H1 (cell line): ENCODE results near the gene GDAP2. TPM values are rescaled to one million over a fixed set of nuclear protein-coding genes. Genes with fewer than 3 reads are reported as not detected.

Experiments
- CTCF ChIA-PET: fragments of 300-600 bp; sonication (Branson Sonifier 250); formaldehyde crosslinking; loops from one replicate; lab custom pipeline; 2021; ENCODE audit not compliant: partially characterized antibody; lab: Charles Lee
- POLR2A ChIA-PET: fragments of 300-600 bp; sonication (Branson Sonifier 250); formaldehyde crosslinking; loops from one replicate; lab custom pipeline; 2021; ENCODE audit warnings: inconsistent platforms; ENCODE audit not compliant: partially characterized antibody; lab: Charles Lee
- DNase-seq, 2 experiments: peaks; one replicate each; pipeline versions ENCODE4 v3.0.0 to v3.0.0-alpha.2; 2010 to 2022; ENCODE audit warnings: low spot score in 2 of 2, low read depth in 1 of 2, mixed read lengths in 1 of 2
- FAIRE-seq: peaks from 2 replicates; lab custom pipeline; 2011; peaks lifted over from hg19 to GRCh38; lab: Jason Lieb, UNC
- H2AFZ ChIP-seq: 2 replicates; pipeline ENCODE4 v1.8.1; 2012; ENCODE audit warnings: low read length, inconsistent platforms
- H2AK5ac ChIP-seq: 2 replicates; pipeline ENCODE4 v1.6.1; 2013; ENCODE audit warnings: low read depth, low read length
- H2BK120ac ChIP-seq: replicated peaks from 2 replicates; pipeline ENCODE3; 2013; ENCODE audit warnings: low read depth, low read length, inconsistent platforms
- H2BK12ac ChIP-seq: 2 replicates; pipeline ENCODE4 v1.6.1; 2013; ENCODE audit warnings: low read depth, low read length
- H2BK15ac ChIP-seq: 2 replicates; pipeline ENCODE4 v1.6.1; 2013; ENCODE audit warnings: low read length
- H2BK20ac ChIP-seq: 2 replicates; pipeline ENCODE4 v1.6.1; 2013; ENCODE audit warnings: low read length
- H2BK5ac ChIP-seq: 2 replicates; pipeline ENCODE4 v1.6.1; 2013; ENCODE audit warnings: low read depth, low read length
- H3K14ac ChIP-seq: 2 replicates; pipeline ENCODE4 v1.6.1; 2013; ENCODE audit warnings: inconsistent platforms; ENCODE audit not compliant: insufficient read length
- H3K18ac ChIP-seq: 2 replicates; pipeline ENCODE4 v1.6.1; 2013; ENCODE audit warnings: low read length; ENCODE audit errors: extremely low read depth
- H3K23ac ChIP-seq: 2 replicates; pipeline ENCODE4 v1.6.1; 2013; ENCODE audit warnings: inconsistent platforms; ENCODE audit not compliant: insufficient read length
- H3K23me2 ChIP-seq: 2 replicates; pipeline ENCODE4 v1.6.1; 2013; ENCODE audit warnings: low read depth, low read length
- H3K27ac ChIP-seq: 2 replicates; pipeline ENCODE4 v1.6.1; 2011; ENCODE audit warnings: low read depth, low read length, inconsistent platforms
- H3K27me3 ChIP-seq, 4 experiments: replicated peaks in 1 of 4; 1 replicate in 1 of 4; 2 replicates in 3 of 4; pipeline versions ENCODE4 v1.6.1 to v1.8.1; 2011 to 2013; ENCODE audit warnings: low read length in 3 of 4, mild to moderate bottlenecking in 3 of 4, inconsistent platforms in 2 of 4, mixed read lengths in 2 of 4, moderate library complexity in 1 of 4; ENCODE audit not compliant: control insufficient read depth in 3 of 4, insufficient read depth in 3 of 4; ENCODE audit errors: extremely low read depth in 1 of 4
- H3K36me3 ChIP-seq, 4 experiments: 2 replicates each; pipeline versions ENCODE4 v1.6.1 to v1.8.1; 2011 to 2013; ENCODE audit warnings: mild to moderate bottlenecking in 4 of 4, low read length in 3 of 4, moderate library complexity in 2 of 4, control low read depth in 1 of 4, inconsistent platforms in 1 of 4; ENCODE audit not compliant: insufficient read depth in 4 of 4, control insufficient read depth in 2 of 4
- H3K4ac ChIP-seq: replicated peaks from 2 replicates; pipeline ENCODE3; 2013; ENCODE audit warnings: low read length, low read depth, mixed read lengths, inconsistent platforms; ENCODE audit not compliant: insufficient read length
- H3K4me1 ChIP-seq, 4 experiments: replicated peaks in 1 of 4; 1 replicate in 1 of 4; 2 replicates in 3 of 4; pipeline versions ENCODE4 v1.6.1 to v1.8.1; 2011 to 2013; ENCODE audit warnings: low read length in 3 of 4, inconsistent platforms in 2 of 4, mixed read lengths in 1 of 4; ENCODE audit not compliant: insufficient read depth in 4 of 4, control insufficient read depth in 3 of 4
- H3K4me2 ChIP-seq, 2 experiments: 2 replicates each; pipeline versions ENCODE4 v1.6.1 to v1.8.1; 2011 to 2013; ENCODE audit warnings: low read depth in 2 of 2, low read length in 2 of 2, control low read depth in 1 of 2, inconsistent platforms in 1 of 2, mild to moderate bottlenecking in 1 of 2; ENCODE audit not compliant: insufficient read depth in 1 of 2
- H3K4me3 ChIP-seq, 4 experiments: fragments of 200-600, 300-600 bp in 1 of 4; sonication (generic), shearing (Covaris generic), sonication (Bioruptor Twin) in 1 of 4; 2 replicates each; pipeline versions ENCODE4 v1.5.1 to v1.8.1; 2011 to 2016; ENCODE audit warnings: low read length in 4 of 4, low read depth in 3 of 4, control low read depth in 2 of 4, inconsistent platforms in 2 of 4, mild to moderate bottlenecking in 2 of 4, mixed read lengths in 1 of 4, moderate library complexity in 1 of 4; ENCODE audit not compliant: insufficient read depth in 2 of 4; ENCODE audit errors: extremely low read depth in 1 of 4
- H3K56ac ChIP-seq: replicated peaks from 2 replicates; pipeline ENCODE3; 2013; ENCODE audit warnings: low read depth, mild to moderate bottlenecking, mixed read lengths, low read length, inconsistent platforms; ENCODE audit not compliant: insufficient read length
- H3K79me1 ChIP-seq: 2 replicates; pipeline ENCODE4 v1.6.1; 2013; ENCODE audit warnings: low read depth, low read length, control low read depth
- H3K79me2 ChIP-seq, 2 experiments: 2 replicates each; pipeline versions ENCODE4 v1.6.1 to v1.8.1; 2012 to 2013; ENCODE audit warnings: low read length in 2 of 2, mild to moderate bottlenecking in 2 of 2, inconsistent platforms in 1 of 2; ENCODE audit not compliant: insufficient read depth in 2 of 2, control insufficient read depth in 1 of 2
- H3K9ac ChIP-seq, 4 experiments: replicated peaks in 1 of 4; 1 replicate in 1 of 4; 2 replicates in 3 of 4; pipeline versions ENCODE4 v1.6.1 to v1.8.1; 2011 to 2013; ENCODE audit warnings: low read depth in 3 of 4, low read length in 3 of 4, control low read depth in 2 of 4, mild to moderate bottlenecking in 2 of 4, moderate library complexity in 2 of 4, inconsistent platforms in 1 of 4; ENCODE audit errors: extremely low read depth in 1 of 4
- H3K9me3 ChIP-seq, 2 experiments: 2 replicates each; pipeline versions ENCODE4 v1.6.1 to v1.8.1; 2012 to 2013; ENCODE audit warnings: mild to moderate bottlenecking in 2 of 2, moderate library complexity in 2 of 2, control low read depth in 1 of 2, inconsistent platforms in 1 of 2, low read depth in 1 of 2, low read length in 1 of 2, mixed read lengths in 1 of 2; ENCODE audit not compliant: insufficient read depth in 2 of 2
- H4K20me1 ChIP-seq, 2 experiments: replicated peaks in 1 of 2; 2 replicates each; pipeline versions ENCODE3 to v1.8.1; 2011 to 2013; ENCODE audit warnings: inconsistent platforms in 2 of 2, low read length in 2 of 2, mild to moderate bottlenecking in 1 of 2; ENCODE audit not compliant: insufficient read depth in 2 of 2, control insufficient read depth in 1 of 2
- H4K5ac ChIP-seq: 2 replicates; pipeline ENCODE4 v1.6.1; 2013; ENCODE audit warnings: low read length, low read depth, mixed read lengths, inconsistent platforms; ENCODE audit not compliant: insufficient read length
- H4K8ac ChIP-seq: 2 replicates; pipeline ENCODE4 v1.8.0; 2013; ENCODE audit warnings: mild to moderate bottlenecking, moderate library complexity, low read length, inconsistent platforms; ENCODE audit not compliant: insufficient read depth; ENCODE audit errors: extremely low read depth
- H4K91ac ChIP-seq: replicated peaks from 2 replicates; pipeline ENCODE3; 2013; ENCODE audit warnings: low read length, mixed read lengths, inconsistent platforms; ENCODE audit not compliant: insufficient read length
- ASH2L ChIP-seq: fragments of 200-600, 300-600 bp; sonication (generic); IDR thresholded peaks from one replicate; pipeline ENCODE4 v1.7.1; 2017; ENCODE audit warnings: low read length
- BCL11A ChIP-seq, 2 experiments: IDR thresholded peaks; one replicate each; pipeline ENCODE4 v1.6.1; 2011; ENCODE audit warnings: low read depth in 2 of 2, low read length in 2 of 2, mild to moderate bottlenecking in 2 of 2
- CBX8 ChIP-seq: fragments of 300-800, 300-1000 bp; sonication (generic); IDR thresholded peaks from 2 replicates; pipeline ENCODE4 v1.7.1; 2016; ENCODE audit warnings: low read depth, low read length, borderline replicate concordance
- CEBPB ChIP-seq: IDR thresholded peaks from 2 replicates; pipeline ENCODE4 v1.6.1; 2012; ENCODE audit warnings: low read depth, low read length
- CTCF ChIP-seq, 3 experiments: IDR thresholded peaks; 1 replicate in 2 of 3; 2 replicates in 1 of 3; pipeline versions ENCODE4 v1.5.1 to v1.6.1; 2011; ENCODE audit warnings: low read length in 3 of 3, mild to moderate bottlenecking in 3 of 3, inconsistent platforms in 2 of 3, low read depth in 1 of 3, moderate library complexity in 1 of 3; ENCODE audit not compliant: insufficient read depth in 1 of 3; ENCODE audit errors: control extremely low read depth in 1 of 3
- EP300 ChIP-seq, 2 experiments: IDR thresholded peaks; 1 replicate in 1 of 2; 2 replicates in 1 of 2; pipeline ENCODE4 v1.6.1; 2011 to 2012; ENCODE audit warnings: low read depth in 2 of 2, low read length in 2 of 2, mild to moderate bottlenecking in 2 of 2, borderline replicate concordance in 1 of 2, inconsistent platforms in 1 of 2, moderate library complexity in 1 of 2
- SP2 ChIP-seq: IDR thresholded peaks from 2 replicates; pipeline ENCODE4 v1.6.1; 2012; ENCODE audit warnings: mild to moderate bottlenecking, low read length, inconsistent platforms
- TAF1 ChIP-seq: IDR thresholded peaks from 2 replicates; pipeline ENCODE4 v1.6.1; 2011; ENCODE audit warnings: mild to moderate bottlenecking, low read depth, low read length
- TBP ChIP-seq: IDR thresholded peaks from 2 replicates; pipeline ENCODE4 v1.6.1; 2011; ENCODE audit warnings: low read depth, low read length, improper control_type of control experiment
- TCF12 ChIP-seq: IDR thresholded peaks from 2 replicates; pipeline ENCODE4 v1.6.1; 2011; ENCODE audit warnings: low read depth, mild to moderate bottlenecking, low read length
- WGBS, 2 experiments: shearing (Covaris generic) in 1 of 2; methylation state at CpG; one replicate each; pipeline versions ENCODE4 v1.1.6 to v1.1.7; 2013 to 2015; ENCODE audit warnings: low lambda C conversion rate in 2 of 2, mixed read lengths in 2 of 2, inconsistent platforms in 1 of 2, low coverage in 1 of 2, missing lambda C conversion rate in 1 of 2; ENCODE audit not compliant: insufficient replicate concordance in 2 of 2, insufficient coverage in 1 of 2, insufficient read length in 1 of 2; ENCODE audit errors: extremely low coverage in 1 of 2, missing lambda C conversion rate in 1 of 2; 5-methylcytosine and 5-hydroxymethylcytosine counted together
- polyA plus RNA-seq, 7 experiments: library from polyadenylated mRNA; depleted of rRNA in 3 of 7; stranded (reverse) in 5 of 7; unstranded in 2 of 7; fragments of >200 nt in 5 of 7; fragments of 200-250 nt in 2 of 7; gene quantifications; 1 replicate in 5 of 7; 2 replicates in 1 of 7; 4 replicates in 1 of 7; pipeline versions ENCODE4 v1.2.1 to v1.2.3, GENCODE V29; 2011 to 2013; ENCODE audit warnings: missing spikeins in 2 of 7, mixed read lengths in 2 of 7
- total RNA-seq: library from RNA; stranded (reverse); fragmentation: NEBNext Ultra II Directional; extraction: Animal tissue kit (Norgen Biotek cat#: 25700); gene quantifications from 2 replicates; pipeline ENCODE4 v1.2.1, GENCODE V29; 2021

Gene GDAP2
- total and polyA plus RNA-seq, 2 of the 8 experiments (the other 6 are each of a cell fraction or from before 2014, with no cell fraction given) = 8.6 to 27.8 TPM

GRCh38 chr1:117842408-117843170, 86.8 kb downstream of the GDAP2 start:
- no peak overlapping the region for H3K27ac ChIP-seq
- no peak overlapping the region for H3K14ac ChIP-seq
- H3K79me1 ChIP-seq = no peaks in the 10 kb centered on the region
- 71% methylated on average over 3 of the region's 3 CpGs; no CpG with 5 or more reads in 1 of the 2 experiments for WGBS, 2 experiments
- H2AK5ac ChIP-seq = no peak overlapping the region
- H3K18ac ChIP-seq = no peak overlapping the region
- H3K27me3 ChIP-seq = no peaks in the 10 kb centered on the region
- CTCF ChIA-PET = interaction anchor here (0.7 to 2.2 kb wide), 7 partner anchors 9 to 1419 kb away, joined by 3 to 7 read pairs (median 4); no protein-coding TSS in a partner anchor
- POLR2A ChIA-PET = no interaction called here
- no peak overlapping the region for H2BK5ac ChIP-seq
- no peak overlapping the region for H3K4me2 ChIP-seq
- no peaks in the 10 kb centered on the region for H3K23me2 ChIP-seq
- no peak overlapping the region for H3K9ac ChIP-seq
- H4K5ac ChIP-seq = no peak overlapping the region
- no peak overlapping the region for H3K4ac ChIP-seq
- H4K20me1 ChIP-seq = no peaks in the 10 kb centered on the region
- H3K79me2 ChIP-seq = no peaks in the 10 kb centered on the region
- FAIRE-seq = no peak
- no peak overlapping the region for H2BK20ac ChIP-seq
- H2AFZ ChIP-seq = no peak overlapping the region
- no peak overlapping the region for H2BK15ac ChIP-seq
- no peak overlapping the region for H4K91ac ChIP-seq
- no peaks in the 10 kb centered on the region for H3K9me3 ChIP-seq
- peak; percentile 10 to 72 for DNase-seq
- H3K56ac ChIP-seq = no peak overlapping the region
- no peak overlapping the region for H2BK120ac ChIP-seq
- H3K23ac ChIP-seq = no peak overlapping the region
- no peaks in the 10 kb centered on the region for H3K4me1 ChIP-seq
- H4K8ac ChIP-seq = no peak overlapping the region
- no peak overlapping the region for H3K4me3 ChIP-seq
- H2BK12ac ChIP-seq = no peak overlapping the region
- H3K36me3 ChIP-seq = no peaks in the 10 kb centered on the region
- TF ChIP-seq EP300 (IDR thresholded peaks at IDR 0.05; ENCODE audit: borderline replicate concordance in 1 of 2, low read depth in 2 of 2, low read length in 2 of 2) (no peak), TBP (no peak), TAF1 (no peak), TCF12 (0 out of 2 replicates have a peak, but pooled peaks have one; percentile 64), ASH2L (no peak), CTCF (IDR thresholded peaks at IDR 0.05; ENCODE audit: control extremely low read depth in 1 of 3, insufficient read depth in 1 of 3, low read depth in 1 of 3, low read length in 3 of 3) (peak; percentile 65 to 75 (median 67)), BCL11A (IDR thresholded peaks at IDR 0.05; ENCODE audit: low read depth in 2 of 2, low read length in 2 of 2) (no peak), CBX8 (no peak), CEBPB (no peak), SP2 (no peak)
